ENCODE data around the gene NUBPL.
A peak's percentile ranks its signal among the peaks of the same experiment; 100 is the strongest.
"Not testable (repeated sequence)": the region's sequence is repeated elsewhere in the genome, so short reads cannot be mapped to it uniquely, and the experiment has no call there.

NUBPL gene

GRCh38 chr14:31854508-31855075 is 293.4 kb downstream of the NUBPL start:
- Histone ChIP-seq H3K4me1 (ENCODE audit: low read length) (peaks cover 14% of the 10 kb centered on the region; the same call in 1 of the 2 replicates), H3F3A (ENCODE audit: insufficient read depth, low read length) (no peaks in the 10 kb centered on the region), H3K9me3 (replicated peaks; ENCODE audit: insufficient read depth, low read length) (no peaks in the 10 kb centered on the region), H3K27me3 (replicated peaks; ENCODE audit: insufficient read depth, low read length) (no peaks in the 10 kb centered on the region), H3K27ac (ENCODE audit: low read length) (peak overlapping the region; percentile 45; the same call in 1 of the 2 replicates), H3K4me2 (ENCODE audit: low read depth, low read length) (peak overlapping the region; percentile 35), H3K9ac (ENCODE audit: low read length) (no peak overlapping the region), H3K79me2 (ENCODE audit: low read length) (no peaks in the 10 kb centered on the region), H3K9me2 (replicated peaks; ENCODE audit: insufficient read depth, low read length) (no peaks in the 10 kb centered on the region), H4K20me1 (ENCODE audit: insufficient read depth, low read length) (no peaks in the 10 kb centered on the region), H2AFZ (ENCODE audit: low read length) (0 out of 2 replicates have a peak overlapping the region, but pooled peaks have one; percentile 23), H3K36me3 (replicated peaks; ENCODE audit: insufficient read depth, low read length) (no peaks in the 10 kb centered on the region), H3K4me3 (ENCODE audit: low read length) (no peak overlapping the region)
- TF ChIP-seq, protein P1, sequence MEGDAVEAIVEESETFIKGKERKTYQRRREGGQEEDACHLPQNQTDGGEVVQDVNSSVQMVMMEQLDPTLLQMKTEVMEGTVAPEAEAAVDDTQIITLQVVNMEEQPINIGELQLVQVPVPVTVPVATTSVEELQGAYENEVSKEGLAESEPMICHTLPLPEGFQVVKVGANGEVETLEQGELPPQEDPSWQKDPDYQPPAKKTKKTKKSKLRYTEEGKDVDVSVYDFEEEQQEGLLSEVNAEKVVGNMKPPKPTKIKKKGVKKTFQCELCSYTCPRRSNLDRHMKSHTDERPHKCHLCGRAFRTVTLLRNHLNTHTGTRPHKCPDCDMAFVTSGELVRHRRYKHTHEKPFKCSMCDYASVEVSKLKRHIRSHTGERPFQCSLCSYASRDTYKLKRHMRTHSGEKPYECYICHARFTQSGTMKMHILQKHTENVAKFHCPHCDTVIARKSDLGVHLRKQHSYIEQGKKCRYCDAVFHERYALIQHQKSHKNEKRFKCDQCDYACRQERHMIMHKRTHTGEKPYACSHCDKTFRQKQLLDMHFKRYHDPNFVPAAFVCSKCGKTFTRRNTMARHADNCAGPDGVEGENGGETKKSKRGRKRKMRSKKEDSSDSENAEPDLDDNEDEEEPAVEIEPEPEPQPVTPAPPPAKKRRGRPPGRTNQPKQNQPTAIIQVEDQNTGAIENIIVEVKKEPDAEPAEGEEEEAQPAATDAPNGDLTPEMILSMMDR (IDR thresholded peaks at IDR 0.05; ENCODE audit: low read length): no peak
- TF ChIP-seq EZH2phosphoT487 (IDR thresholded peaks at IDR 0.05; ENCODE audit: low read length) (no peak), EZH2 (optimal IDR thresholded peaks at IDR 0.05; ENCODE audit: low read depth, low read length) (no peak)
- DNase-seq: peak; percentile 55

DNA sequence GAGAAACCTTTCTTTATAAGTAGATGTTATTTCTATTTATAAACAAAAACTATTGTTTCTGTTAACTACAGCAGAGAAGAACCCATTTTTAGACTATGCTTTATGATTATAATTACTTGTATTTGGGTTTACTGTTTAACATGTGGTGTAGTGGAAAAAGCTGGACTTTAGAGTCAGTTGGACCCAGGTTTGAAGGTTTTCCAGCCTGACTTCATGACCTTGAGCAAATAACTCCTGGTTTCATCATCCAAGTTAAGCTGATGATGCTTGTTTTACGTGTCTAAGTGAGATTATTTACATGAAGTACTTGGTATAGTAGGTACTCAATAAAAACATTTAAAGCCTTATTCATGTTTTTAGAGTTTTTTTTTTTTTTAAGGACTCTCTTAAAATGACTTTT is 294.1 kb downstream of the NUBPL start:
- peak overlapping the region; percentile 35; the same call in 1 of the 2 replicates for H3K4me2 ChIP-seq (ENCODE audit: low read depth, low read length)
- no peaks in the 10 kb centered on the region for H3K9me3 ChIP-seq (replicated peaks; ENCODE audit: insufficient read depth, low read length)
- H3K79me2 ChIP-seq (ENCODE audit: low read length): no peaks in the 10 kb centered on the region
- H3K27ac ChIP-seq (ENCODE audit: low read length): peak overlapping the region; percentile 6; the same call in 1 of the 2 replicates
- H3K36me3 ChIP-seq (replicated peaks; ENCODE audit: insufficient read depth, low read length): no peaks in the 10 kb centered on the region
- H4K20me1 ChIP-seq (ENCODE audit: insufficient read depth, low read length): no peaks in the 10 kb centered on the region
- H3K4me3 ChIP-seq (ENCODE audit: low read length): no peak overlapping the region
- no peaks in the 10 kb centered on the region for H3K9me2 ChIP-seq (replicated peaks; ENCODE audit: insufficient read depth, low read length)
- H3K27me3 ChIP-seq (replicated peaks; ENCODE audit: insufficient read depth, low read length): no peaks in the 10 kb centered on the region
- H2AFZ ChIP-seq (ENCODE audit: low read length): no peak overlapping the region
- no peak for TF ChIP-seq EZH2 (optimal IDR thresholded peaks at IDR 0.05; ENCODE audit: low read depth, low read length)
- TF ChIP-seq, protein P1 (IDR thresholded peaks at IDR 0.05; ENCODE audit: low read length): no peak
- no peak for TF ChIP-seq EZH2phosphoT487 (IDR thresholded peaks at IDR 0.05; ENCODE audit: low read length)
- H3F3A ChIP-seq (ENCODE audit: insufficient read depth, low read length): no peaks in the 10 kb centered on the region
- peaks cover 14% of the 10 kb centered on the region; the same call in 1 of the 2 replicates for H3K4me1 ChIP-seq (ENCODE audit: low read length)
- no peak overlapping the region for H3K9ac ChIP-seq (ENCODE audit: low read length)
- no peak for DNase-seq

GRCh38 chr14:31856003-31856402 is 294.8 kb downstream of the NUBPL start:
- H3K9ac ChIP-seq (ENCODE audit: low read length); H3K79me2 ChIP-seq (ENCODE audit: low read length); H3K4me2 ChIP-seq (ENCODE audit: low read depth, low read length); H3K27ac ChIP-seq (ENCODE audit: low read length); H3K4me3 ChIP-seq (ENCODE audit: low read length); H3K9me2 ChIP-seq (replicated peaks; ENCODE audit: insufficient read depth, low read length); H3K27me3 ChIP-seq (replicated peaks; ENCODE audit: insufficient read depth, low read length); H3K36me3 ChIP-seq (replicated peaks; ENCODE audit: insufficient read depth, low read length); DNase-seq; H3F3A ChIP-seq (ENCODE audit: insufficient read depth, low read length); H3K9me3 ChIP-seq (replicated peaks; ENCODE audit: insufficient read depth, low read length); H4K20me1 ChIP-seq (ENCODE audit: insufficient read depth, low read length); H2AFZ ChIP-seq (ENCODE audit: low read length): not testable (repeated sequence)
- H3K4me1 ChIP-seq (ENCODE audit: low read length): peaks cover 14% of the 10 kb centered on the region; the same call in 1 of the 2 replicates

DNA sequence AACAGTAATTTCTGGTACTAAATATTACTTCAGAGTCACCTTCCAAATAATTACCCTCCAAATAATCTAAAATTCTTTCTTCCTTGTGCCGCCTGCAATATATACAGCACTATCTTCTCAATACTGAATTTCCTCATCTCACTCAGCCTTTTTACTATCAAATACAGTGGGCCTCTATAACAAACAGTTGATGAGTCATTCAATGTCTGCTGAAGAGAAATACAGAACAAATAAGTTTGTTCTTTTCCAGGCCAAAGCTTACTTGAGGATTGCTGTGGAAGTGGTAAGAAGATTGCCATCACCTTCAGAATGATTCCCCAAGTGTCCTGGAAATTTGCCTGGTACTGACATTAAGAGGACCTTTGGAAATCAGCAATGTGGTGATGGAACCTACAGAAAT is 297.7 kb downstream of the NUBPL start:
- Histone ChIP-seq H3K4me3 (ENCODE audit: low read length) (no peak overlapping the region), H3K27me3 (replicated peaks; ENCODE audit: insufficient read depth, low read length) (no peaks in the 10 kb centered on the region), H3K4me1 (ENCODE audit: low read length) (peaks cover 11% of the 10 kb centered on the region; the same call in 1 of the 2 replicates), H4K20me1 (ENCODE audit: insufficient read depth, low read length) (no peaks in the 10 kb centered on the region), H3K79me2 (ENCODE audit: low read length) (no peaks in the 10 kb centered on the region), H3K4me2 (ENCODE audit: low read depth, low read length) (no peak overlapping the region), H3K36me3 (replicated peaks; ENCODE audit: insufficient read depth, low read length) (no peaks in the 10 kb centered on the region), H3K27ac (ENCODE audit: low read length) (no peak overlapping the region), H2AFZ (ENCODE audit: low read length) (no peak overlapping the region), H3F3A (ENCODE audit: insufficient read depth, low read length) (no peaks in the 10 kb centered on the region), H3K9me3 (replicated peaks; ENCODE audit: insufficient read depth, low read length) (no peaks in the 10 kb centered on the region), H3K9ac (ENCODE audit: low read length) (no peak overlapping the region), H3K9me2 (replicated peaks; ENCODE audit: insufficient read depth, low read length) (no peaks in the 10 kb centered on the region)
- no peak for DNase-seq
- no peak for TF ChIP-seq EZH2 (optimal IDR thresholded peaks at IDR 0.05; ENCODE audit: low read depth, low read length)
- TF ChIP-seq EZH2phosphoT487 (IDR thresholded peaks at IDR 0.05; ENCODE audit: low read length): no peak

Measured in MM.1S (cell line).